Measurements from ENCODE around the gene TNFRSF21.
"Not testable (repeated sequence)": the region's sequence is repeated elsewhere in the genome, so short reads cannot be mapped to it uniquely, and the experiment has no call there.

GRCh38 chr6:47223251-47223650, 86.5 kb downstream of the TNFRSF21 start:
- TF ChIP-seq, protein P1, sequence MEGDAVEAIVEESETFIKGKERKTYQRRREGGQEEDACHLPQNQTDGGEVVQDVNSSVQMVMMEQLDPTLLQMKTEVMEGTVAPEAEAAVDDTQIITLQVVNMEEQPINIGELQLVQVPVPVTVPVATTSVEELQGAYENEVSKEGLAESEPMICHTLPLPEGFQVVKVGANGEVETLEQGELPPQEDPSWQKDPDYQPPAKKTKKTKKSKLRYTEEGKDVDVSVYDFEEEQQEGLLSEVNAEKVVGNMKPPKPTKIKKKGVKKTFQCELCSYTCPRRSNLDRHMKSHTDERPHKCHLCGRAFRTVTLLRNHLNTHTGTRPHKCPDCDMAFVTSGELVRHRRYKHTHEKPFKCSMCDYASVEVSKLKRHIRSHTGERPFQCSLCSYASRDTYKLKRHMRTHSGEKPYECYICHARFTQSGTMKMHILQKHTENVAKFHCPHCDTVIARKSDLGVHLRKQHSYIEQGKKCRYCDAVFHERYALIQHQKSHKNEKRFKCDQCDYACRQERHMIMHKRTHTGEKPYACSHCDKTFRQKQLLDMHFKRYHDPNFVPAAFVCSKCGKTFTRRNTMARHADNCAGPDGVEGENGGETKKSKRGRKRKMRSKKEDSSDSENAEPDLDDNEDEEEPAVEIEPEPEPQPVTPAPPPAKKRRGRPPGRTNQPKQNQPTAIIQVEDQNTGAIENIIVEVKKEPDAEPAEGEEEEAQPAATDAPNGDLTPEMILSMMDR (conservative IDR thresholded peaks at IDR 0.05) = not testable (repeated sequence)
- TF ChIP-seq EZH2 (IDR thresholded peaks at IDR 0.05; ENCODE audit: low read depth) = not testable (repeated sequence)
